Measurements from ENCODE around the gene HGS.

Gene HGS

GRCh38 chr17:81684442-81684911 lies 666 bp downstream of the HGS start:
- DNase-seq (ENCODE audit: low read depth) = no peak

- peak; percentile 45 for DNase-seq (ENCODE audit: low read depth)
Measured at GRCh38 chr17:81685108-81685507, 1.3 kb downstream of the HGS start.

GRCh38 chr17:81686614-81687013 lies 2.8 kb downstream of the HGS start:
- DNase-seq (ENCODE audit: low read depth) = no peak

- no peak for DNase-seq (ENCODE audit: low read depth)
Measured at GRCh38 chr17:81687770-81688541, 4.1 kb downstream of the HGS start.

GRCh38 chr17:81688616-81689015 lies 4.8 kb downstream of the HGS start:
- no peak for DNase-seq (ENCODE audit: low read depth)

- DNase-seq (ENCODE audit: low read depth) = no peak
Measured at GRCh38 chr17:81690066-81690465, 6.3 kb downstream of the HGS start.

- no peak for DNase-seq (ENCODE audit: low read depth)
Measured at GRCh38 chr17:81690549-81690948, 6.7 kb downstream of the HGS start.

- DNase-seq (ENCODE audit: low read depth) = no peak
Measured at GRCh38 chr17:81691196-81691595, 7.4 kb downstream of the HGS start.

GRCh38 chr17:81691608-81692007 lies 7.8 kb downstream of the HGS start:
- DNase-seq (ENCODE audit: low read depth) = no peak

GRCh38 chr17:81693509-81694210 lies 9.8 kb downstream of the HGS start:
- DNase-seq (ENCODE audit: low read depth) = no peak

- no peak for DNase-seq (ENCODE audit: low read depth)
Measured at GRCh38 chr17:81694810-81695209, 11.0 kb downstream of the HGS start.

GRCh38 chr17:81695211-81695610 lies 11.4 kb downstream of the HGS start:
- no peak for DNase-seq (ENCODE audit: low read depth)

GRCh38 chr17:81695801-81696200 lies 12.0 kb downstream of the HGS start:
- DNase-seq (ENCODE audit: low read depth) = no peak

- no peak for DNase-seq (ENCODE audit: low read depth)
Measured at GRCh38 chr17:81696218-81696941, 12.6 kb downstream of the HGS start.

GRCh38 chr17:81697261-81698044 lies 13.6 kb downstream of the HGS start:
- no peak for DNase-seq (ENCODE audit: low read depth)

- DNase-seq (ENCODE audit: low read depth) = no peak
Measured at GRCh38 chr17:81700353-81701287, 16.8 kb downstream of the HGS start.

- DNase-seq (ENCODE audit: low read depth) = no peak
Measured at GRCh38 chr17:81701288-81702071, 17.7 kb downstream of the HGS start.

- DNase-seq (ENCODE audit: low read depth) = peak; percentile 60
Measured at GRCh38 chr17:81702934-81703746, 19.3 kb downstream of the HGS start, which contains the start of gene MRPL12. Gene MRPL12 (plus strand): TSS chr17:81703367. CDS start chr17:81703502, 135 bp downstream.

All from non-pigmented ciliary epithelial cell (primary cell).